H1 (cell line): ENCODE measurements around the gene PRSS16. TPM values are rescaled to one million over a fixed set of nuclear protein-coding genes. Genes with fewer than 3 reads are reported as not detected.

Source experiments
- CBX8 ChIP-seq: fragments of 300-800, 300-1000 bp; sonication (generic); IDR thresholded peaks from 2 replicates; pipeline ENCODE4 v1.7.1; 2016; ENCODE audit warnings: low read depth, low read length, borderline replicate concordance
- polyA plus RNA-seq, 7 experiments: library from polyadenylated mRNA; depleted of rRNA in 3 of 7; stranded (reverse) in 5 of 7; unstranded in 2 of 7; fragments of >200 nt in 5 of 7; fragments of 200-250 nt in 2 of 7; gene quantifications; 1 replicate in 5 of 7; 2 replicates in 1 of 7; 4 replicates in 1 of 7; pipeline versions ENCODE4 v1.2.1 to v1.2.3, GENCODE V29; 2011 to 2013; ENCODE audit warnings: missing spikeins in 2 of 7, mixed read lengths in 2 of 7
- total RNA-seq: library from RNA; stranded (reverse); fragmentation: NEBNext Ultra II Directional; extraction: Animal tissue kit (Norgen Biotek cat#: 25700); gene quantifications from 2 replicates; pipeline ENCODE4 v1.2.1, GENCODE V29; 2021

Gene PRSS16
- total and polyA plus RNA-seq, 2 of the 8 experiments (the other 6 are each of a cell fraction or from before 2014, with no cell fraction given): 20.2 to 38.9 TPM

DNA sequence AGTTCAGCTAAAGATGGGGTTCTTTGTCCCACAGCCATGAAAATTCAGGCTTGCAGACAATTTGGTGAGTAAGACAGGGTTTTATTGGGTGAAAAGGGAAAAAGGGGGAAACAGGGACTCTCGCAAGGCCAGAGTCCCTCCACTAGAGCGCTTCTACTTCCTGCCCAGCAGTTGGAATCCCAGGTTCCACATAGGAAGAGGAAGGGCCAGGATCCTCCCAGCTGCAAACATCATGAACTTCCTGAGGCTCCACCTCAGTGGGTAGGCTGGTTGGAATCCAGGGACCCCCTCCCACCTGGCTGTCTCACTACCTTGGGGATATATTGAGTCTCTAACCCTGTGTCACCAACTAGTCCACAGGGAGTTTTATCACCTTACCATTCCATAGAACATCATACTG, 39.5 kb upstream of the PRSS16 start (continued):
- no peak for TF ChIP-seq CBX8
